ENCODE results near the gene ANKRD28.
"Not testable (repeated sequence)": the region's sequence is repeated elsewhere in the genome, so short reads cannot be mapped to it uniquely, and the experiment has no call there.

The ANKRD28 gene

DNA sequence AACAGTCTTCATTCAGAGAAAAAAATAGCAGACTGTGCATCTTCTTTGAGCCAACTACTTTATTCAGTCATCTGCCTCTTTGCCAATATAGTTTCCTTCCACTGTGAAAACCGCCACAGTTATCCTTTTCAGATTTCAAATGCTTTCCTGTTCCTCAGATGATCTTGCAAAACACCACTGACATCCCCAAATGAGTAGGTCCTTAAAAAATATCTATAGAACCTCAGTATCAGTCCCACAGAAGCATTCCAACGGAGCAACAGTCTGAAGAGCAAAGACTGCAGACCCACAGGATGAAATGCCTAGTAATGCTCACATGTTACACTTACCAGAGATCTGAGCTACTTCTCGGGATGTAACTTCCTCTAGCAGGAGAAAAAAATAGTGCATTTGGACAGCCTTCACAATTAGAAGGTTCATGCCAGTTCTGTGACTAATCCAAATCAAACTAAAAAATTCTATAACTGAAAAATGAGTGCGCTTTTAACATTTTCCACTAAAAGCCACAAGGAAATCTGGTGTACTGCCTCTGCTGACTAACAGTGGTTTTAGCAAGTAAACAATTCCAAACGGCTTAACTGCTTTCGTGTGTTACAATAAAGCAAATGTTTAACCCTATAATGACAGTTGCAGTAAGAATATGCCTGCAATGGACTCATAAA, at the start of gene ANKRD28:
Gene ANKRD28, minus strand, starts transcription at position 338 of the 662 bp plus-strand sequence. CDS start 1,458 bp downstream, outside the sequence.
- no peak for DNase-seq (ENCODE audit: low spot score)

DNA sequence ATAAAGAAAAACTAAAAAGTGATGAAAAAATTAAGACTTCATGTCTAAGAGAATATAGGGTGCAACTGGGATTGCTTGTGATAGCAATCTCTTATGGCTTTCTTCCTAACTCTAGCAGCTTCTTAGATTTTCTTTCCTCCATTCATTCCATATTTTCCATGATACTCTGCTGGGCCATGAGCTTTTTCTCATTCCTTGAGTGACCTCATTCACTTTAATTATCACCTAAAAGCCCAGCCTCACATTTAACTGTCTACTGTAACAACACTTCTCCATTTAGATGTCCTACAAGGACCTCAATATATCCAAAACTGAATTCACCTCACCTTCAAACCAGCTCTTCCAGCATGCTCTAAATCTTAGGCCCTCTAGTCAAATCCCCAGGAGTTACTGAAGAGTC, 49.5 kb upstream of the ANKRD28 start:
- no peak for DNase-seq (ENCODE audit: low spot score)

DNA sequence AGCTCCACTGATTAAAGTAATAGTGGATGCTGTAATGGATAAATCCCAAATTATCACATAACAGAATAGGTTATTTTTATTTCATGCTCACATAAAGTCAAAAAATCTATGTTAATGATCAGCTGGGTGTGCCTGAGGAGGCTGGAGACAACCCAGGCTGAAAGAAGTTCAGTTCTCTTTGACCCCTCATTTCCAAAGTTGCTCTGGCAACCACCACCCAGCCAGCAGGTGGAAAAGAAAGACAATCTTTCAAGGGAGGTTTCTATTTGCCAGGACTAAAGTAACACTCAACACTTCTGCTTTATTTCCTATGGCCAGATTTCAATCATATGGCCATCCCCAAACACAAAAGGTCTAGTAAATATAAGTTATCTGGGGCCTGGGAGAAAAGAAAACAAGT, 48.8 kb upstream of the ANKRD28 start:
- DNase-seq (ENCODE audit: low spot score) = no peak

DNA sequence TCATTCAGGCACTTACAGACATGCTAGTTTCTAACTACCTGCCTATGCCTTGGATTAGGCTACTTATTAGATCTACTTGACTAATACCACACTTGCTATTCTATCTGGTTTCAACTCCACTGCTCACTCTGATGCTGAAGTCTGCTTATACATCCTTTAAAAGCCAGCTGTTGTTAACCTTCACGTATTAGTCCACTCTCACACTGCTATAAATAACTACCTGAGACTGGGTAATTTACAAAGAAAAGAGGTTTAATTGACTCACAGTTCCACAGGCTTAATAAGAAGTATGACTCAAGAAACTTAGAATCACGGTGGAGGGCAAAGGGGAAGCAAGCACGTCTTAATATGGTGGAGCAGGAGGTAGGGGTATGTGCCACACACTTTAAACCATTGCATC, 47.7 kb upstream of the ANKRD28 start:
- DNase-seq (ENCODE audit: low spot score) = no peak

DNA sequence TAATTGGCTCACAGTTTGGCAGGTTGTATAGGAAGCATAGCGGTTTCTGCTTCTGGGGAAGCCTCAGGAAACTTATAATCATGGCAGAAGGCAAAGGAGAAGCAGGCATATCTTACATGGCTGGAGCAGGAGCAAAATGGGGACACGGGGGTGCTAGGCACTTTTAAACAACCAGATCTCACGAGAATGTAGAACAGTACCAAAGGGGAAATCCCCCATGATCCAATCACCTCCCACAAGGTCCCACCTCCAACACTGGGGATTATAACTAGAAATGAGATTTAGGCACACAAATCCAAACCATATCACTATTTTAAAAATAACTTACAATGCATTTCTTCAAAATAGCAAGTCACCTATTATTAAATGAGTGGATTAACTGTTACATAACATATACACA, 47.1 kb upstream of the ANKRD28 start:
- DNase-seq (ENCODE audit: low spot score) = no peak

DNA sequence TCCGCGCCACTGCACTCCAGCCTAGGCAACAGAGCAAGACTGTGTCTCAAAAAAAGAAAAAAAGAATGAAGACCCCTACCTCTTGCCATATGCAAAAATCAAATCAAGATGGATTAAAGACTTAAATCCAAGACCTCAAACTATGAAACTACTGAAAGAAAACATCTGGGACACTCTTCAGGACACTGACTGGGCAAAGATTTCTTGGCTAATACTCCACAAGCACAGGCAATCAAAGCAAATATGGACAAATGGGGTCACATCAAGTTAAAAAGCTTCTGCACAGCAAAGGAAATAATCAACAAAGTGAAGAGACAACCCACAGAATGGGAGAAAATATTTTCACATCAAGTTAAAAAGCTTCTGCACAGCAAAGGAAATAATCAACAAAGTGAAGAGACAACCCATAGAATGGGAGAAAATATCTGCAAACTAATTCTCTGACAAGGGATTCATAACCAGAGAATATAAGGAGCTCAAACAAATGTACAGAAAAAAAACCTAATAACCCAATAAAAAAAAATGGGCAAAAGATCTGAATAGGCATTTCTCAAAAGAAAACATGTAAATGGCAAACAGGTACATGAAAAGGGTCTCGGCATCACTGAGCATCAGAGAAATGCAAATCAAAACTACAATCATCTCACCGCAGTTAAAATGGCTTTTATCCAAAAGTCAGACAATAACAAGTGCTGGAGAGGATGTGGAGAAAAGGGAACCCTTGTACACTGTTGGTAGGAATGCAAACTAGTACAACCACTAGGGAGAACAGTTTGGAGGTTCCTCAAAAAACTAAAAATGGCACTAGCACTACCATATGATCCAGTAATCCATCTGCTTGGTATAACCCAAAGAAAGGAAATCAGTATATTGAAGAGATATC, 43.6 kb upstream of the ANKRD28 start:
- DNase-seq (ENCODE audit: low spot score) = not testable (repeated sequence)

DNA sequence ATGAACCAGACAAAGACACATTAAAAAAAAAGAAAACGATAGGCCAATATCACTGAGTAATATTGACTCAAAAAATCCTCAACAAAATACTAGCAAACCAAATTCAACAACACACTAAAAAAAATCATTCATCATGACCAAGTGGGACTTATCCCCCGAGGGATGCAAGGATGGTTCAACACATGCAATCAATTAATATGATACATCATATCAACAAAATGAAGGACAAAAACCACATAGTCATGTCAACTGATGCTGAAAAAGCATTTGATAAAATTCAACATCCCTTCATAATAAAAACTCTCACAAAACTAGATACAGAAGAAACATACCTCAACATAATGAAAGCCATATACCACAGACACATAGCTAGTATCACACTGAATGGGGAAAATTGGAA, 41.8 kb upstream of the ANKRD28 start:
- no peak for DNase-seq (ENCODE audit: low spot score)

DNA sequence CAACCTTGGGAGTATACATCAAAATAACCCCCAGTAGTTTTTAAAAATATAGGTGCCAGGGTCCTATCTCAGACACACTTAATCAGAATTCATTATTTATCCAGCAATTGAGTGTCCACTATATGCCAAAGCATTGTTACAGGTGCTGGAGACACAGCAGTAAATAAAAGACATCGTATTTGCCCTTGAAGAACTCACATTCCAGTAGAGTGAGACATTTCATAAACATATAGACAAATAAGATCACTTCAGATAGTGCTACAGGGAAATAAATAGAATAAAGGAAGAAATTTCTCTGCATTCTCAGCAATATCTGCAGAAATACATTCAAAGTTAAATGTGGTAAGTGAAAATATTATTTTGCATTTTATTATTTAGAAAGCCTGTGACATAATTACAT, 34.1 kb upstream of the ANKRD28 start:
- DNase-seq (ENCODE audit: low spot score) = no peak

DNA sequence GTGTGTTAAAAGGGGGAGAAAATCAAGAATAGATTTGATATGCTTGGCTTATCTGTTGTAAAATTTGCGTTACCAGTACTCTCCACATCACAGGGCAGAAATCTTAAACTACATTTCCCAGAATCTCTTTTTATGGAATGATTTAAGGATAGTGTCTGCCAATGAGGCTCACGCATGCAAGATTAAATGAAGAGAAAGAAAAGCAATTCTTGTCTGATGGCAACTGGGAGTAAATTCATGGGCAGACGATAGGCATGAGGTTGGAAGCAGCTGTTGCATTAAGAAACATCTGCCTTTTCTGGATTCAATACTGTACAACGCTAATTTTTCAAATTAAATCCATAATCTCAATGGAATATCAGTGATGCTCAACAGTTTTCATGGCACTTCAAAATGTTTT, 27.2 kb upstream of the ANKRD28 start:
- no peak for DNase-seq (ENCODE audit: low spot score)

DNA sequence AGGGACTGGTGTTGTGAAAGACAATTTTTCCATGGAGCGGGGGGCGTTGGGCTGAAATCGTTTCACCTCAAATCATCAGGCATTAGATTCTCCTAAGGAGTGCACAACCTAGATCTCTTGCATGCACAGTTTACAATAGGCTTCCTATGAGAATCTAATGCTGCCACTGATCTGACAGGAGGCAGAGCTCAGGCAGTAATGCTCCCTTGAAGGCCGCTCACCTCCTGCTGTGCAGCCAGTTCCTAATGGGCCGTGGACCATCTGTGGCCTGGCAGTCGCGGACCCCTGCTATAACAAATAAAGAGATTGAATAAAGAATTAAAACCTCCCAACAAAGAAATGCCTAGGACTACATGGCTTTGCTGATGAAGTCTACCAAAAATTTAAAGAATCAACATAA, 25.3 kb upstream of the ANKRD28 start:
- no peak for DNase-seq (ENCODE audit: low spot score)

DNA sequence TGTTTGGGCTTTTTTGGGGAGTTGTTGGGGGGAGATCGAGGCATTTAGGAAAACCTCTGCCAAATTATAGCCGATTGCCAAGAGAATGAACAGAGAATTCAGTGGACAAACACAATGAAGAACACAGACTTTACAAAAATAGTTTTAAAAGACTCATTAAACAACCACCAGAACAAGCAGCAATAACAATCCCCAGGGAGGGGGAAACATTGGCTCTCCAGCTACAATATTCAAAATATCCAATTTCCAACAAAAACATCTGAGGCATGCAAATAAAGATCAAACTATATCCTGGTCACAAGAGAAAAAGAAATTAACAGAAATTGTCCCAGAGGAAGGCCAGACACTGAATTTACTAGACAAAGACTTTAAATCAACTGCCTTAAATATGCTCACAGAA, 24.5 kb upstream of the ANKRD28 start:
- no peak for DNase-seq (ENCODE audit: low spot score)

DNA sequence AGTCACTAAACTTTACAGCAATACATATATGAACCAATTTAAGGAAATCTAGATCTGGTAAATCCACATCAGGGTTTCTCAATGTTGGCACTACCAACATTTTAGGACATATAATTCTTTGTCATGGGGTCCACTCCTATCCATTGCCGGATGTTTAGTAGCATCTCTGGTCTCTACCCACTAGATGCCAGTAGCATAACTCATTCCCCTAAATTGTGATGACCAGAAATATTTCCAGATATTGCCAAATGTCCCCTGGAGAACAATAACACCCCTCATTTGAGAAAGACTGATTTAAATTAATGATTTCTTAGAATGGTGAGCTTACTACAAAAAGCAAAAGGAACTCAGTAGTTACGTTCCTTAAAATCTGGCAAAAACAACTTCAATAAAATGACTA, 23.1 kb upstream of the ANKRD28 start:
- DNase-seq (ENCODE audit: low spot score) = no peak

DNA sequence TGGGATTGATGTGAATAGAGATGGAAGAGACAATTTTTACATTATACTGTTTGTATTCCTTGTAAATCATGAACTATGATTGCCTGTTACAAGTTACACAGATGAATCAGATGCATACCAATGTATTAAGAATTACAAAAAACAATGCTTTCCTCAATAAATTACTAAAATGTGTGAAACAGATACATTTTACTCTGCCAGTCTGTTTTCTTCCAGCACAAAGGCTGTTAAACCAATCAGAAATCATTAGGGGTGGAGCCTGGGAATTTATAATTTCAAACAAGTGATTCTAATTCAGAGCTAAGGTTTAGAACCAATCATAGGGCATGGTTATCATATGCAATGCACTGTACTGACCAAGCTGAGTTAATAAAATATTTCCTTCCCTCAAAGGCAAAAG, 21.8 kb upstream of the ANKRD28 start:
- no peak for DNase-seq (ENCODE audit: low spot score)

DNA sequence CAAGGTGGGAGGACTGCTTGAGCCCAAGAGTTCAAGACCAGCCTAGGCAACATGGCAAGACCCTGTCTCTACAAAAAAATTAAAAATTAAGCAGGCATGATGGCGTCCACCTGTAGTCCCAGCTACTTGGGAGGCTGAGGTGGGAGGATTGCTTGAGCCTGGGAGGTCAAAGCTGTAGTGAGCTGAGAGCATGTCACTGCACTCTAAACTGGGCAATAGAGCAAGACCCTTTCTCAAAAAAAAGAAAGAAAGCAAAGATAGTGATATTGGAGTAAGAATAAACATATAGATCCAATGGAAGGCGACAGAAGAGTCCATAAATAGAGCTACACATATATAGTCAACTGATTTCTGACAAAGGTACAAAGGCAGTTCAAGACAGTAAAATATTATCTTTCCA, 21.3 kb upstream of the ANKRD28 start:
- DNase-seq (ENCODE audit: low spot score) = no peak

DNA sequence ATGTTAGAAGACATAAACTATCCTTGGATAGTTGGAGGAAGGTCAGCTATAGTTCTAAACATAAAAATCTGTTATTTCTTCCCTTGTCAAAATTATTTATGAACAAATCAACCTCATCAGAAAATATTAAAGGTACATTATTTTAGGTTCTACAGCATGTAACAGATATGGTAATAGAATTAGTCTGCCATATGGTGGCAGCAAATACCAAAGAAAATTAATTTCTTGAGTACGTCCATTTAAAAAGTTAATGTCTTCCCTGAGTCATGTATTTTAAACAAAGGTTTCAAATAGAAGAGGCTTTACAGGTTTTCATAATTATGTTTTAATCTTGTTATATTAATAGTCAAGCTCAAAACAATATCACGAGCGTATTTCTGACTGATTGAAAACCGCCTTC, 17.9 kb upstream of the ANKRD28 start:
- DNase-seq (ENCODE audit: low spot score) = no peak

DNA sequence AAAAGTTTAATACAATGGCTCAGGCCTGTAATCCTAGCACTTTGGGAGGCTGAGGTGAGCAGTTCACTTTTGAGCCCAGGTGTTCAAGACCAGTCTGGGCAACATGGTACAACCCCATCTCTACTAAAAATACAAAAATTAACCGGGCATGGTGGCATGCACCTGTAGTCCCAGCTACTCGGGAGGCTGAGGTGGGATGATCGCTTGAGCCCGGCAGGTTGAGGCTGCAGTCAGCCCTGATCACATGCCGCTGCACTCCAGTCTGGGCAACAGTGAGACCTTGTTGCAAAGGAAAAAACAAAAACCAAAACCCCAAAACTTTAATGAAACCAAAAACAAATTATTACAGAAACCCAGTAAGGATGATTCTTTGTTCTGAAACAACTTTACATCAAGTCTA, 15.3 kb upstream of the ANKRD28 start:
- not testable (repeated sequence) for DNase-seq (ENCODE audit: low spot score)

DNA sequence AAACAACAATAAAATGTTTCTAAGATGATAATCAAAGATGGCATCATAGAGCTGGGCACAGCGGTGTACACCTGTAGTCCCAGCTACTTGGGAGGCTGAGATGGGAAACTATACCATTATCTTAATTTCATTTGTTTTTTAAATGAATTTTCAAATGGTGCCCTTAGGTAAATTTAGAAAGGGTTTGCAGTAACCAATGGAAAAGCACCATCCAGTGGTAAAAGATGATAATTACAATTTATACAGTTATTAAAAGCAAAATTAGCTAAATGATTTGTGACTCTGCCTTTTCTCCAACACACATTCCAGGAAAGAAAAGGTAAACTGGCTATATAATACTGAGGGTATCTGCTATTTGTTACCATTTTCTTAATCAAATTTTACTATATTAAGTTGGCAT, 14.4 kb upstream of the ANKRD28 start:
- no peak for DNase-seq (ENCODE audit: low spot score)

DNA sequence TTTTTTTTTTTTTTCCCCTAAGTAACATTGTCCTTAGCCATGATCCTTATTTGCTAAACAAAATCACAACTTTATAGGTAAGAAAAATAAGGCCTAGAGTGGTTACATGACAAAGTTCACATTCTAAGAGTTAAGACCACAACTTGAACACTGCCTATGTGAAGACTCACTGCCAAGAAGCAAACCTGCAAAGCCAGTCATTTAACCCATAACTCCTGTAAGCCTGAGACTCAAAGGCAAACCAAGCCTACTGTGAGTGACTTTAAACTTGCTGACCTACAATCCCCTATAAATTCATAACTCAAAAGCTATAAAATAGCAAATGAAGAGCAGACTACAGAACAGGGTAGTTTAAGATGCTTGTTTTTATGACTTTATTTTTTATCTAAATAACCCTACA, 12.9 kb upstream of the ANKRD28 start:
- no peak for DNase-seq (ENCODE audit: low spot score)

DNA sequence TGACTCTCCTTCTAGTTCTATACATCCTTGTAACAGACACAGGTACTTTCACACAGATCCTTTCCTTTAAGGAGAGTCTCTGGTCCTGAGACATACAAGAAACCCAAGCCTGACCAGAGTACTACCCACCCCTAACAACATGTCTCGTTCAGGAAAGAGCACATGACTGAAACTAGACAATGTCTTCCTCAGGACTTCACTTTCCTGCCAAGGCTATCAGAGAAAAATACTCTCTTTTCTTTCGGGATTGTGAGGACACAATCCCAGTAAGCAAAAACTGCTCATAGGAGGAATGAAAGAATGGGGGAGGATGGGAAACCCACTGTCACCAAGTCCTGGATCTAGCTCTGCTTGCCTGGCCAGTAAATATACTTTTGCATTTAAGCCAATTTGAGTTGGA, 11.5 kb upstream of the ANKRD28 start:
- DNase-seq (ENCODE audit: low spot score) = no peak

DNA sequence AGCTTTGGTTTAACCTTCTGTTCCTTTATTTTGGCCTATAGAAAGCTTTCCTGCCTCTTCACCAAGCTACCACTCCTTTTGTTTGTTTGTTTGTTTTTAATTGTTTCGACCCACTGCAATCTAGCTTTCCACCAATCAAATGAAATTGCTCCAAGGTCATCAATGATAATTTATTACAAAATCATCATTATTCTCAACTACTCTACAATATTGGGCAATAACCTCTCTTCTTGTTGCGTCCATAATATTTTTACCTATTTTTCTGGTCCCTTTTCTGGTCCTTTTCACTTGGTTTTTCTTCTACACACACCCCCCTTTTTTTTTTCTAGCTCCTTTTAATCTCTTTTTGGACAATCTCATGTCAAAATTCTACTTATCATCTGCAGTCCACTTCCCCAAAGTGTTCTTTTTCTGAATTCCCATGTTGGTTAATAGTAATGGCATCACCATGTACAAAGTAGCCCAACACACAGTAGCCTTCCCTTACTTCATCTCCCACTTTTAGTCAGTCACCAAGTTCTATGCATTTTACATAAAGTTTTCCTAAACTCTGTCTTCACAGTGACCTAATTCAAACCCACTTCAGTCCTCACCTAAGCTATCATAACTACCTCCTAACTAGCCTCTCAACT, 11.0 kb upstream of the ANKRD28 start:
- DNase-seq (ENCODE audit: low spot score) = no peak

DNA sequence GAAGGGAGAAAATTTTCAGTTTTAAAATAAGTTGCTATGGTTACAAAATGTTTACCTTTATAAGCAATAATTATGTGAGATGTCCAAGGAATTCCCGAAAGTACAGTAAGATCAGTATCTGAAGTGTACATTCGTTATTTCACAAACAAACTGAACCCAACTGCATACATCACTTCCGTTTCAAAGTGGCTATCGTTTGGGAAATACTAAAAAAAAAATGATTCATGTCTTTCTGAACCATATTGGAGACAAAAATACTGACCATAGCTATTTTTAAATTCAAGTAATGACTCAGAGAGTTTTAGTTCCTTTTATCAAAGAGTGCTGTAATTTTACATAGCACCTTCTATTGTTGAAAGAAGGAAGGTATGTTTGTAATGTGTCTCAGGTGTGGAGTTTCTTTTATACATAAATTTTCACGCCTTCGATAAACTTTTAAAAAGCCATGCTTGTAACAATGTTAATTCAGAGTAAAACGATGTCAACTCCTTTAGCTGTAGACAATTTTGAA, 8.0 kb upstream of the ANKRD28 start:
- no peak for DNase-seq (ENCODE audit: low spot score)

DNA sequence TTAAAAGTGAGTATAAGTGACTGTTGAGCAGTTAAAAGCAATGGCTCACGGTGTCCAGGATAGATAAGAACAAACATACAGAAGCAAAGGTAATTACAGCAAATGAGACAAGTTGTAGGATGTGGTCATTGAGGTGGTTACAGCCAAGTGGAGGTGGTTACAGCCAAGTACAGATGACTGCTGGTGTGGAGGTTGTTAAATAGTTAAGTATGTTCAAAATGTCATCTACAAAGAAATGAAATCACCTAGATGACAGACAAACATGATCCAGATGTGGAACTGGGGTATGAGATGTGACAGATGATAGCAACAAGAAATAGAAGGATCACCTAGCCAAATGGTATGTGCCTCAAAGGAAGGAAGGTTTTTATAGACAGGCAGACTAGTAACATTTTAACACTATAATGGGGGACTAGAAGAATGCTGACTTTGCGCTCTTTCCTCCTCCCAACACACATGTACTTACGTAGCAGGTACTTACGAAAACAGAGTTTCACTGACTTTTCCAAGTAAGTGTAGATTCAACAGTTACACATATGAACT, 6.8 kb upstream of the ANKRD28 start:
- no peak for DNase-seq (ENCODE audit: low spot score)

DNA sequence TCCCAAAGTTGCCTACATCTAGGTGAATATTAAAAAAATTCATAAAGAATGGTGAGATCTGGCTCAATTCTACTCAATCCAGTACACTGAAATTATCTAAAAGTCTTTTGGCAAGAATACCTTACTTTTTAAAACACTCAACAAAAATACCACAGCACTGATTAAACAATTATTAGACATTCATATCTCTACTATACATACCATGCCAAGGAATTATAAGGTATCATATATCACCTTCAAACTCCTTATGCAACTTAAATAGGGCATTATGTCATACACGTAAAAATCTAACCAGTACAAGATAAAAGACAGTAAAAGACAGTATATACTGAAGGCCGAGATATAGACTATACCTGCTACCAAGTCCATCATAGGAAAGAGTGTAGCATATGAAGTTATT, 6.1 kb upstream of the ANKRD28 start:
- no peak for DNase-seq (ENCODE audit: low spot score)

Measured in HuH-7.5 (cell line).